ENCODE data around the gene HEMK1. TPM values are rescaled to one million over a fixed set of nuclear protein-coding genes. Genes with fewer than 3 reads are reported as not detected.

HEMK1 gene
- total and polyA plus RNA-seq, 7 donors: 6.1 to 16.2 (median 10.0) TPM

- H3K27ac ChIP-seq: peak overlapping the region; percentile 89
- H3K27me3 ChIP-seq (ENCODE audit: insufficient read depth in 3 of 3, low read length in 2 of 3): no peaks in the 10 kb centered on the region
- no peaks in the 10 kb centered on the region for H3K9me3 ChIP-seq
- TF ChIP-seq CTCF (IDR thresholded peaks at IDR 0.05): no peak
- WGBS, 3 donors: 72 to 80% (median 75%) methylated on average over 5 of the region's 5 CpGs
- no peak for ATAC-seq
- DNase-seq: no peak
- peaks cover 15% of the 10 kb centered on the region for H3K4me1 ChIP-seq
- H3K36me3 ChIP-seq (ENCODE audit: insufficient read depth in 1 of 2, low read depth in 1 of 2): peaks cover 0 to 17% of the 10 kb centered on the region in 2 donors
- intact Hi-C loops (cut with DNase I): loop anchor here (5.0 kb wide), 2 partner anchors 802 to 822 kb away; partner anchors contain the start of gene RBM15B (in 1 of the 2)
- peak overlapping the region; percentile 81 for H3K4me3 ChIP-seq
These were observed 1.4 kb downstream of the HEMK1 start for GRCh38 chr3:50570508-50571279.

GRCh38 chr3:50571486-50571885 is 2.2 kb downstream of the HEMK1 start:
- DNase-seq: no peak
- Histone ChIP-seq H3K9me3 (no peaks in the 10 kb centered on the region), H3K36me3 (ENCODE audit: insufficient read depth in 1 of 2, low read depth in 1 of 2) (peaks cover 0 to 25% of the 10 kb centered on the region in 2 donors), H3K27ac (no peak overlapping the region), H3K4me1 (peaks cover 15% of the 10 kb centered on the region), H3K4me3 (no peak overlapping the region), H3K27me3 (ENCODE audit: insufficient read depth in 3 of 3, low read length in 2 of 3) (no peaks in the 10 kb centered on the region)
- intact Hi-C loops (cut with DNase I): loop anchor here (5.0 kb wide), 2 partner anchors 801 to 821 kb away; partner anchors contain the start of gene RBM15B (in 1 of the 2)
- TF ChIP-seq CTCF (IDR thresholded peaks at IDR 0.05): no peak
- no peak for ATAC-seq
- WGBS, 3 donors: 80 to 87% (median 83%) methylated on average over 4 of the region's 4 CpGs

- no peaks in the 10 kb centered on the region for H3K9me3 ChIP-seq
- H3K4me3 ChIP-seq: no peak overlapping the region
- H3K4me1 ChIP-seq: peaks cover 15% of the 10 kb centered on the region
- peak; percentile 97 for TF ChIP-seq CTCF (IDR thresholded peaks at IDR 0.05)
- DNase-seq (peak; percentile 78 to 90), ATAC-seq (peak; percentile 65 to 71 (median 66))
- H3K36me3 ChIP-seq (ENCODE audit: insufficient read depth in 1 of 2, low read depth in 1 of 2): peaks cover 0 to 32% of the 10 kb centered on the region in 2 donors
- H3K27ac ChIP-seq: peak overlapping the region; percentile 64
- no peaks in the 10 kb centered on the region for H3K27me3 ChIP-seq (ENCODE audit: insufficient read depth in 3 of 3, low read length in 2 of 3)
- WGBS, 3 donors: 13 to 38% (median 31%) methylated on average over 1 of the region's 1 CpG
- intact Hi-C loops (cut with DNase I): loop anchor here (1.0 to 5.0 kb wide), 4 partner anchors 42 to 820 kb away; partner anchors contain the start of gene RBM15B (in 1 of the 2)
These were observed 2.8 kb downstream of the HEMK1 start for GRCh38 chr3:50572158-50572557.

GRCh38 chr3:50572801-50573371 is 3.6 kb downstream of the HEMK1 start:
- intact Hi-C loops (cut with DNase I): loop anchor here (1.0 to 5.0 kb wide), 4 partner anchors 41 to 819 kb away; partner anchors contain the start of gene RBM15B (in 1 of the 2)
- WGBS, 3 donors: 80 to 96% (median 90%) methylated on average over 4 of the region's 4 CpGs
- Histone ChIP-seq H3K27me3 (ENCODE audit: insufficient read depth in 3 of 3, low read length in 2 of 3) (no peaks in the 10 kb centered on the region), H3K36me3 (ENCODE audit: insufficient read depth in 1 of 2, low read depth in 1 of 2) (peaks cover 0 to 39% of the 10 kb centered on the region in 2 donors), H3K9me3 (no peaks in the 10 kb centered on the region), H3K4me1 (peaks cover 15% of the 10 kb centered on the region), H3K4me3 (no peak overlapping the region), H3K27ac (peak overlapping the region; percentile 64)
- no peak for TF ChIP-seq CTCF (IDR thresholded peaks at IDR 0.05)
- DNase-seq: no peak
- ATAC-seq: no peak

All from psoas muscle (tissue), 8 donors.